ENCODE data around the gene MIA3. TPM values are rescaled to one million over a fixed set of nuclear protein-coding genes. Genes with fewer than 3 reads are reported as not detected.

The MIA3 gene
- total RNA-seq (ENCODE audit: unreplicated experiment): 48.5 TPM
- long read RNA-seq, partial matches to known transcripts: 4 of 5 reads
- long read RNA-seq, other reads (novel, unspliced or antisense): 0 of 5 reads

GRCh38 chr1:222618001-222618879, at the start of gene MIA3:
TSS of gene MIA3 (plus strand) at chr1:222618097. CDS start at chr1:222618111, 14 bp downstream.
- Mint-ChIP-seq H3K27me3 (ENCODE audit: unreplicated experiment) (no peaks in the 10 kb centered on the region), H3K36me3 (ENCODE audit: low read depth, unreplicated experiment) (peaks cover 6% of the 10 kb centered on the region), H3K9me3 (ENCODE audit: unreplicated experiment) (no peaks in the 10 kb centered on the region), H3K27ac (ENCODE audit: unreplicated experiment) (peak within 1 kb of the TSS; percentile 62), H3K4me3 (ENCODE audit: unreplicated experiment) (peak within 1 kb of the TSS; percentile 95), H3K4me1 (ENCODE audit: unreplicated experiment) (peaks cover 15% of the 10 kb centered on the region)
- peak; percentile 72 for DNase-seq (ENCODE audit: low spot score)
- TF ChIP-seq, protein P1, sequence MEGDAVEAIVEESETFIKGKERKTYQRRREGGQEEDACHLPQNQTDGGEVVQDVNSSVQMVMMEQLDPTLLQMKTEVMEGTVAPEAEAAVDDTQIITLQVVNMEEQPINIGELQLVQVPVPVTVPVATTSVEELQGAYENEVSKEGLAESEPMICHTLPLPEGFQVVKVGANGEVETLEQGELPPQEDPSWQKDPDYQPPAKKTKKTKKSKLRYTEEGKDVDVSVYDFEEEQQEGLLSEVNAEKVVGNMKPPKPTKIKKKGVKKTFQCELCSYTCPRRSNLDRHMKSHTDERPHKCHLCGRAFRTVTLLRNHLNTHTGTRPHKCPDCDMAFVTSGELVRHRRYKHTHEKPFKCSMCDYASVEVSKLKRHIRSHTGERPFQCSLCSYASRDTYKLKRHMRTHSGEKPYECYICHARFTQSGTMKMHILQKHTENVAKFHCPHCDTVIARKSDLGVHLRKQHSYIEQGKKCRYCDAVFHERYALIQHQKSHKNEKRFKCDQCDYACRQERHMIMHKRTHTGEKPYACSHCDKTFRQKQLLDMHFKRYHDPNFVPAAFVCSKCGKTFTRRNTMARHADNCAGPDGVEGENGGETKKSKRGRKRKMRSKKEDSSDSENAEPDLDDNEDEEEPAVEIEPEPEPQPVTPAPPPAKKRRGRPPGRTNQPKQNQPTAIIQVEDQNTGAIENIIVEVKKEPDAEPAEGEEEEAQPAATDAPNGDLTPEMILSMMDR (IDR thresholded peaks at IDR 0.05; ENCODE audit: unreplicated experiment): no peak

- Mint-ChIP-seq H3K36me3 (ENCODE audit: low read depth, unreplicated experiment) (peaks cover 22% of the 10 kb centered on the region), H3K4me1 (ENCODE audit: unreplicated experiment) (peaks cover 5% of the 10 kb centered on the region), H3K27me3 (ENCODE audit: unreplicated experiment) (no peaks in the 10 kb centered on the region), H3K4me3 (ENCODE audit: unreplicated experiment) (no peak overlapping the region), H3K9me3 (ENCODE audit: unreplicated experiment) (no peaks in the 10 kb centered on the region), H3K27ac (ENCODE audit: unreplicated experiment) (no peak overlapping the region)
- DNase-seq (ENCODE audit: low spot score): no peak
- TF ChIP-seq, protein P1 (IDR thresholded peaks at IDR 0.05; ENCODE audit: unreplicated experiment): no peak
These were observed 47.1 kb upstream of the MIA3 start for GRCh38 chr1:222570837-222571236.

DNA sequence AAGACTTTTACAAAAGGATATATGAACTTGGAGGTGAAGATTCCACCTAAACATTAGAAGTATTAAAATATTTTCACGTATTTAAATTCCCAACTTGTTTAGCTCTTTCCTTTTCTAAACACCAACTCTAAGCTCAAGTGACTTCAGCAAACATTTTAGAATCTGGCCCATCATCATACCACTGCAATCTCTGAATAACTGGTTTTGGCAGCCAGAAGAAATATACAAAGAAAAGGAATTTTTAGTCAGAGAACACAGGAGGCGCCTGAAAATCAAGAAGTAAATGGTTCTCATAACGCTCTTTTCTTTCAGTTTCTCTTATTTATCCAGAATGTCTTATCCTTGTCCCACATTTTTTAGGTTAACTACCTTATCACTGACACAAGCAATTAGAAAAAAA, 38.6 kb upstream of the MIA3 start:
- TF ChIP-seq, protein P1 (IDR thresholded peaks at IDR 0.05; ENCODE audit: unreplicated experiment): no peak
- peaks cover 5% of the 10 kb centered on the region for H3K4me1 Mint-ChIP-seq (ENCODE audit: unreplicated experiment)
- H3K27me3 Mint-ChIP-seq (ENCODE audit: unreplicated experiment): peaks cover 3% of the 10 kb centered on the region
- peaks cover 13% of the 10 kb centered on the region for H3K36me3 Mint-ChIP-seq (ENCODE audit: low read depth, unreplicated experiment)
- no peak overlapping the region for H3K4me3 Mint-ChIP-seq (ENCODE audit: unreplicated experiment)
- no peaks in the 10 kb centered on the region for H3K9me3 Mint-ChIP-seq (ENCODE audit: unreplicated experiment)
- no peak overlapping the region for H3K27ac Mint-ChIP-seq (ENCODE audit: unreplicated experiment)
- no peak for DNase-seq (ENCODE audit: low spot score)

DNA sequence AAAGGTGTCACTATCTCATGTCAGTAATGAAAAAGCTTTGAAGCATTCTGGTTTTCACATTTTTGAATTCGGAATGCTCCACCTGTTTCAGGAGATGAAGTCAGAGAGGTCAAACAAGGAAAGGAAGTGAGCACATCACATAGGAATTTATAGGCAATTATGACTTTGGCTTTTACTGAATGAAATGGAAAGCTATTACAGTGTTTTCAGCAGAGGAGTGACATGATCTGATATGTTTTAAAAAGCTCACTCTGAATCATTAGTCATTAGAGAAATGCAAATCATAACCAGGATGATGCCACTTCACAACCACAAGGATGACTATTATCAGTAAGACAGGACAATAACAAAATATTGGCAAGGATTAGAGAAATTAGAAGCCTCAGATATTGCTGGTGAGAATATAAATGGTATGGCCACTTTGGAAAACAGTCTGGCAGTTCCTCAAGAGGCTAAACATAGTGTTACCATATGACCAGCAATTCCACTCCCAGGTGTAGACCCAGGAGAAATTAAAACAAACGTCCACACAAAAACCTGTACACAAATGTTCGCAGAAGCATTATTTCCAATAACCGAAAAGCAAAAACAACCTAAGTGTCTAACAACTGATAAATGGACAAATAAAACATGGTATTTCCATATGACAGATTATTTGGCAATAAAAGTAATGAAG, 35.7 kb upstream of the MIA3 start:
- H3K27ac Mint-ChIP-seq (ENCODE audit: unreplicated experiment): peak overlapping the region; percentile 4
- H3K4me1 Mint-ChIP-seq (ENCODE audit: unreplicated experiment): no peaks in the 10 kb centered on the region
- no peaks in the 10 kb centered on the region for H3K9me3 Mint-ChIP-seq (ENCODE audit: unreplicated experiment)
- peaks cover 7% of the 10 kb centered on the region for H3K36me3 Mint-ChIP-seq (ENCODE audit: low read depth, unreplicated experiment)
- H3K27me3 Mint-ChIP-seq (ENCODE audit: unreplicated experiment): peaks cover 3% of the 10 kb centered on the region
- no peak overlapping the region for H3K4me3 Mint-ChIP-seq (ENCODE audit: unreplicated experiment)
- no peak for DNase-seq (ENCODE audit: low spot score)
- TF ChIP-seq, protein P1 (IDR thresholded peaks at IDR 0.05; ENCODE audit: unreplicated experiment): no peak

Data from endothelial cell (in vitro differentiated cells).